GM12872 (cell line): ENCODE data around the gene DTX3L.

Source experiments
- TF ChIP-seq, protein P1 (sequence below): IDR thresholded peaks from 3 replicates; pipeline ENCODE4 v1.5.1; 2011; ENCODE audit warnings: low read depth, mild to moderate bottlenecking, low read length, moderate library complexity; ENCODE audit not compliant: insufficient read depth

Gene DTX3L

GRCh38 chr3:122621112-122621511 lies 57.0 kb downstream of the DTX3L start:
- TF ChIP-seq, protein P1, sequence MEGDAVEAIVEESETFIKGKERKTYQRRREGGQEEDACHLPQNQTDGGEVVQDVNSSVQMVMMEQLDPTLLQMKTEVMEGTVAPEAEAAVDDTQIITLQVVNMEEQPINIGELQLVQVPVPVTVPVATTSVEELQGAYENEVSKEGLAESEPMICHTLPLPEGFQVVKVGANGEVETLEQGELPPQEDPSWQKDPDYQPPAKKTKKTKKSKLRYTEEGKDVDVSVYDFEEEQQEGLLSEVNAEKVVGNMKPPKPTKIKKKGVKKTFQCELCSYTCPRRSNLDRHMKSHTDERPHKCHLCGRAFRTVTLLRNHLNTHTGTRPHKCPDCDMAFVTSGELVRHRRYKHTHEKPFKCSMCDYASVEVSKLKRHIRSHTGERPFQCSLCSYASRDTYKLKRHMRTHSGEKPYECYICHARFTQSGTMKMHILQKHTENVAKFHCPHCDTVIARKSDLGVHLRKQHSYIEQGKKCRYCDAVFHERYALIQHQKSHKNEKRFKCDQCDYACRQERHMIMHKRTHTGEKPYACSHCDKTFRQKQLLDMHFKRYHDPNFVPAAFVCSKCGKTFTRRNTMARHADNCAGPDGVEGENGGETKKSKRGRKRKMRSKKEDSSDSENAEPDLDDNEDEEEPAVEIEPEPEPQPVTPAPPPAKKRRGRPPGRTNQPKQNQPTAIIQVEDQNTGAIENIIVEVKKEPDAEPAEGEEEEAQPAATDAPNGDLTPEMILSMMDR = no peak

GRCh38 chr3:122623031-122623829 lies 59.1 kb downstream of the DTX3L start:
- TF ChIP-seq, protein P1 = no peak
